Stimulated activated CD4-positive, alpha-beta T cell treated with anti-CD3 and anti-CD28 coated beads, Interleukin-2, amount 100 ng/mL, for 48 hours (primary cell): ENCODE data around the gene PTPRQ.

Experiments
- DNase-seq, 2 donors: peaks; one replicate each; pipeline ENCODE4 v3.0.0-alpha.2; 2020

Gene PTPRQ

DNA sequence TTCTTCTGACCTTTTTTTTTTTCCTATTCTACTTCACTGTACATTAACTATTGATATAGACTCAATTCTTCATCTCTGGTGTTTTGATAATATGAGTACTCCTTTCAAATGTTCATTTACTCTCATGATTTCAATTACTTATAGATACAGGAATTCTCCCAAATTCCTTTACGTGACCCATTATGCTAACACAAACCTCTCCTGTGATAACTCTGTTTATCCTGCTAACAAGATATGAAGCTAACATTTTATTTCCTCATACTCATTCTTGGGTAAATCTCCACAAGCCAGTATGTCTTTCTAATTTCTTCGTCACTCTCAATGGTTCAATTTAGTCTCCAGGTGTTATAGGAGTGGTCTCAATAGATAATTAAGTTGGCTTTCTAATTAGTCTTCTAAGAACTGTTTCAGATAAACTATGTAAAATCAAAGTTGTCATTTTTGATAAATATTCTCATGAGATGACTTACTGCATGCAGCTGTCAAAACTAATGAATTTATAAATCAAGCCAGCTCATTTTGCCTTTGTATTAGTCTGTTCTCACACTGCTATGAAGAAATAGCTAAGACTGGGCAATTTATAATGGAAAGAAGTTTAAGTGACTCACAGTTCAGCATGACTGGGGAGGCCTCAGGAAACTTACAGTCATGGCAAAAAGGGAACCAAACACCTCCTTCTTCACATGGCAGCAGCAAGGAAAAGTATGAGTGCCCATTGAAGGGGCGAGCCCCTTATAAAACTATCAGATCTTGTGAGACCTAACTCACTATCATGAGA, 132.8 kb downstream of the PTPRQ start:
- DNase-seq: no peak

DNA sequence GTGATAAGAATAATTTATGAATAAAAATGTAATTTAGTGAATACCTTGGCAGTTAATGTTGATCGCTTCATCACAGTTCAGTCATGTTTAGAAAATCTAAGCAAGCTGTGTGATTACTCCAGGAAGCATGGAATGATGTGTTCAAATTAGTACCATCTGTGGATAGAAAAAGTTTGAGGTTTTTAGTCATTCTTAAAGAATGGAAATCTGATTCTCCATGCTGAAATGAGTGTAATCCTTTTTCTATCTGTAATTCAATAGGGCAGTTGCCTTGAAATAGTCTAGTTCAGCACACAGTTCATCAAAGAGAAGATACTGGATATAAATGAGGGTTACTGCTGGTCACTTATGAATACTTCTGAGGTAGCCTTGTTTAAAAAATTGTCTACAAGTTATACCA, 136.2 kb downstream of the PTPRQ start:
- no peak for DNase-seq

GRCh38 chr12:80581783-80582182, 137.7 kb downstream of the PTPRQ start:
- no peak for DNase-seq

- no peak for DNase-seq
Measured at GRCh38 chr12:80582431-80582830, 138.4 kb downstream of the PTPRQ start.

DNA sequence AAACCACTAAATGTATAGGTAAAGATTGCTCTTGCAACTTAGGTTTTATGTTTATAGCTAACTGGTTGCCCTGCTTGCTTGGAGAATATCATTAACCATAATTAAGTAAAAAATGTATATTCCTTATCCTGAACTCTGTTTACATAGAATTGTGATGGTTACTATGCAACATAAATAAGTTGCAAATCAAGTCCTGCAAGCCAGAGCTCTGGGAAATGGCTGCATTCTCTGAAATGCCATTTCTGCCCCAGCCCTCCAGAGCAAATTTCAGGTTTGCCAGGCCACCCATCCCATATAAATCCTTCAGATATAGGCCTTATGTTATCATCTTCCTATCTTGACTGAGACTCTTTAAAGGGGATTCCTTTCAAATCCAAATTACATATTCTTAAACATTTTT, 145.0 kb downstream of the PTPRQ start:
- no peak for DNase-seq

DNA sequence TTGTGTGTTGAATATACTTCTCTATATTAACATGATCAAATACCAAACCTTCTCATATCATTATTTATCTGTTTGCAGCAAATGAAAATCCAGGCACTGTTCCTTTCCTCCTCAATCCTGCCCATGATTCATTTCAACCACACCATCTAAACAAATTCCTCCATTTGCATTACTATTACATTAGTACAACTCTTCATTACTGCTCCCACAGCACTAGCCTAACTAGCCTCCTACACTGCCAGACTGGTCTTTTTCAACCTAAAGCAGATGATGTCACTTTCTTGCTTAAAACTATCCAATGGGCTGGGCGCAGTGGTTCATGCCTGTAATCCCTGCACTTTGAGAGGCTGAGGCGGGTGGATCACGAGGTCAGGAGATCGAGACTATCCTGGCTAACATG, 146.1 kb downstream of the PTPRQ start:
- no peak for DNase-seq

GRCh38 chr12:80593766-80594165, 149.7 kb downstream of the PTPRQ start:
- no peak for DNase-seq

- DNase-seq: no peak
Measured at GRCh38 chr12:80596509-80596908, 152.5 kb downstream of the PTPRQ start.

- DNase-seq: no peak
Measured at GRCh38 chr12:80598004-80598606, 154.1 kb downstream of the PTPRQ start.

DNA sequence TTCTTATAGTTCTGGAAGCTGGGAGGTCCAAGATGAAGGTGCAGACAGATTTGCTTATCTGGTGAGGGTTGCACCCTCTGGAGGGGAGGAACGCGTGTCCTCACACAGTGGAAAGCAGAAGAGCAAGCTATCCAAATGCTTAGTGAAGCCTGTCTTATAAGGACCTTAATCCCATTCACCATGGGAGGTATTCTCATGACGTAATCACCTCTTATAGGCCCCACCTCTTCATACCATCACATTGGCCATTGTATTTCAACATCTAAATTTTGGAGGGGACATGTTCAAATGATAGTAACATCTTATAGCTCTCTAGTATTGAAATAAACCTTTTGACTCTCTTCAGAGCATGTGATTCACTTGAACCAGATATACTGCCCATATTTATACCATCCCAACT, 158.4 kb downstream of the PTPRQ start:
- no peak for DNase-seq

- DNase-seq: no peak
Measured at GRCh38 chr12:80607361-80608135, 163.5 kb downstream of the PTPRQ start.

- DNase-seq: no peak
Measured at GRCh38 chr12:80617733-80618132, 173.7 kb downstream of the PTPRQ start.

GRCh38 chr12:80620281-80620680, 176.2 kb downstream of the PTPRQ start:
- DNase-seq: no peak

GRCh38 chr12:80622271-80622670, 178.2 kb downstream of the PTPRQ start:
- no peak for DNase-seq

- no peak for DNase-seq
Measured at GRCh38 chr12:80625051-80625450, 181.0 kb downstream of the PTPRQ start.

- no peak for DNase-seq
Measured at GRCh38 chr12:80625901-80626300, 181.9 kb downstream of the PTPRQ start.

DNA sequence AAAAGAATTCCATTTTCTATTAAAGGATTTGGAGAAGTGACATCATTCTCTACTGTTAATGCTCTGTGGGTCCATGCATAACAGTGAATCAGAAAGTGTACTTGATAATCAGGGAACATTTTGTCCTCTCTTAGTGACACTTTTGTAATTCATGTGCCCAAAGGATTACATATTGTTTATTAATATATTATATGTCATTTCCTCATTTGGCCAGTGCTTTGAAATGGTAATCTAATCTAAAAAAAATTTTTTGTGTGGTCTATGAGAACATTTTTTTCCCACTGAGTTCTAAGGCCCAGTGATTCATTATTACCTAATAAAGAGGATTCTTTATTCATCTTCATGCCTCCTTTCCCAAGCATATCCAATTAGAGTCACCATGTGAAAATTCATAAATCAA, 183.7 kb downstream of the PTPRQ start:
- DNase-seq: no peak

GRCh38 chr12:80632835-80633234, 188.8 kb downstream of the PTPRQ start:
- DNase-seq: no peak

- no peak for DNase-seq
Measured at GRCh38 chr12:80634903-80635302, 190.9 kb downstream of the PTPRQ start.

DNA sequence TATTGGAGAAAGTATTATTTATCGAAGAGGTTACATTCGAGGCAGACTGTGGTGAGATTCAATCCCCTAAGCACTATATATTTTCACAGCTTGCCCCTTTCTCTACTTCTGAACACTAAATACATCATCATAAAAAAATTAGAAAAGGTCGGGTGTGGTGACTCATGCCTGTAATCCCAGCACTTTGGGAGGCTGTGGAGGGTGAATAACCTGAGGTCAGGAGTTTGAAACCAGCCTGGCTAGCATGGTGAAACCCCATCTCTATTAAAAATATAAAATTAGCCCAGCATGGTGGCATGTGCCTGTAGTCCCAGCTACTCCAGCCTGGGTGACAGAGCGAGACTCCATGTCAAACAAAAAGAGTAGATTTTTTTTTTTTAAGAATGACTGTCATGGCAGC, 192.8 kb downstream of the PTPRQ start:
- no peak for DNase-seq

GRCh38 chr12:80641936-80642335, 197.9 kb downstream of the PTPRQ start:
- no peak for DNase-seq

DNA sequence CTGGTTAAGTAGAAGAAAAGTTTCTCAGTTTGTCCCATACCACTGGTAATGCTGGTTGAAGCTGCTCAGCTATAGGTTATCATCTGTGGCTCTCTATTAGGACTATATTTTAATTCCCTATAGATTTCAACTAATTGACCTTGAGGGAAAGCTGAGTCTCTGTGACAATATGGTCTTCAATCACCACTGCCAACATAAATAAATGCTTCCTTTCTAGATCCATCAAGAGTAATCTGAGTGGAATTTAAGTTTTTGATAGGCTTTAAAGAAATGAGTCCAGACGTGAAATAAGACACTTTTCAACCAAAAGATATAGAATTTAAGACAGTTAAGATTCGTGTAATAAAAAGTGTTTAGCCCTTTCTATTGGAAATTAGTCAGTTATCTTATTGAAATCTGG, 199.9 kb downstream of the PTPRQ start:
- DNase-seq: no peak

GRCh38 chr12:80648881-80649280, 204.8 kb downstream of the PTPRQ start:
- DNase-seq: no peak

- no peak for DNase-seq
Measured at GRCh38 chr12:80655751-80656150, 211.7 kb downstream of the PTPRQ start.
